NT2/D1 (cell line): ENCODE data around the gene RAD51C.

Experiments used
- SUZ12 ChIP-seq: IDR thresholded peaks from 2 replicates; pipeline ENCODE4 v1.6.1; 2011; ENCODE audit not compliant: insufficient read length, insufficient read depth; ENCODE audit errors: extremely low read depth
- YY1 ChIP-seq: IDR thresholded peaks from 2 replicates; pipeline ENCODE4 v1.6.1; 2011; ENCODE audit not compliant: insufficient read length, insufficient read depth
- ZNF274 ChIP-seq: IDR thresholded peaks from 2 replicates; pipeline ENCODE4 v1.6.1; 2011; ENCODE audit warnings: mild to moderate bottlenecking, low read depth, low read length

DNA sequence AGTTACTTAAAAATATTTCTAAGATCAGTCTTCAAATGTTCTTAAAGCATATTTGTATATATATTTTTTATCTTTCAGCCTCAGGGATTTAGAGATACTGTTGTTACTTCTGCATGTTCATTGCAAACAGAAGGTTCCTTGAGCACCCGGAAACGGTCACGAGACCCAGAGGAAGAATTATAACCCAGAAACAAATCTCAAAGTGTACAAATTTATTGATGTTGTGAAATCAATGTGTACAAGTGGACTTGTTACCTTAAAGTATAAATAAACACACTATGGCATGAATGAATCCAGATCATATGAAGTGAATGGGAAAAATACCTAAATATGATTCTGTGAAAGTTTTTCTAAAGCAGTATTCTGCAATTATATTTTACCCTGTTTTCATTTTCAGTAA lies 41.6 kb downstream of the RAD51C start:
- TF ChIP-seq ZNF274 (no peak), YY1 (no peak), SUZ12 (no peak)
